ENCODE data around the gene USP36.
A peak's percentile ranks its signal among the peaks of the same experiment; 100 is the strongest.
"Not testable (repeated sequence)": the region's sequence is repeated elsewhere in the genome, so short reads cannot be mapped to it uniquely, and the experiment has no call there.

USP36 gene

DNA sequence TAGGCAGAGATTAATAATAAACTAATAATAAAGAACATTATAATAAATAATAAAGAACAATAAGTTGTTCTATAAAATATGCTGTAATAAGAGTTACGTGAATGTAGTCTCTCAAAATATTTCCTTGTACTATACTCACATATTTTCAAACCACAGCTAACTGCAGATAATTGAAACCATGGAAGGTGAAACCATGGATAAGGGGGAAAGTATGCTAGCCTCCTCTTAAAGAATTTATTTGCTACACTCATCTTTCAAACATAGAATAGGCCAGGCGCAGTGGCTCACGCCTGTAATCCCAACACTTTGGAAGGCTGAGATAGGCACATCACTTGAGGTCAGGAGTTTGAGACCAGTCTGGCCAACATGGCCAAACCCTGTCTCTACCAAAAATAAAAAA is 77.1 kb downstream of the USP36 start:
- no peak for DNase-seq

DNA sequence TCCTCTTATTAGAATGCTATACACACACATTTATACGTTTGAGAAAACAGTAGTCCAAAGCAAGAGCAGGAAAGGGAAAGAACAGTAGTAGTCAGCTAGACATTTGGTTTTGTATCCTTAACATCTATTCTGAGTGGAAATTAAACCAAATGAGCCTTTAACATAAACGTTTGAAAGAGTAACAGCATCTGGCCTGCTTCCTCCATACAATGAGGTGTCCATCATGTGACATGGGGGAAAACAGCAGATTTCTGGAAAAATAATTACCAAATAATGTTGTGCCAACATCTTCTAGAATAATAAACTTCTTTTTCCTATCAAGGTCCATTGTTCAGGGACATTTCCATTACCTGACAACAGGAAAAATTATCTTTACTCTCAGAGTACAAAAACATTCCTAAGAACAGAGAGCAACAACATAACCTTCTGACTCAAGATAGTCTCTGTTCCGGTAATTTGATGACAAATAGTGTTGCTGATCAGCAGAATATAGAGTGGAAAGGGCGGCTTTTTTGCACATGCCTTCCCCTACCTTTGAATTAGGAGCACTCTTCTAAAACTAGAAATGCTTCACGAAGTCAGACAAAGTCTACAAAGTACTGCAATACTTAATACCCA is 78.7 kb downstream of the USP36 start:
- DNase-seq = peak; percentile 13

DNA sequence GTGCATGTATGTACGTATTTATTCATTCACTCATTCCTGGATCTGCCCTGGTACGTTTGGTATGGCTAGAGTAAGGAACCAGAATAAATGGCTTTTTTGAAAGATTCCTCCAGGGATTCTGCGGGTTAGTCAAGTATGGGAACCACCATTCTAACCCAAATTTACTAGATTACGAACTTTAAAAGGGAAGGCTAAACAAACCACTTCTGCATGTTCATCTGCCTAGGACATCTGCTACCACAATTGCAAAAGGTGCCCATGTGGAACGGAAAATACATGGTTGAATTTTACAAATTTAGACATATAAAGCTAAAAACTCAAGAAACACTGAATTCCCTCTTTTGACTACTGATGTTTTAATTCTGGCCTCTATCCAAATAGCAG is 80.7 kb downstream of the USP36 start:
- no peak for DNase-seq

DNA sequence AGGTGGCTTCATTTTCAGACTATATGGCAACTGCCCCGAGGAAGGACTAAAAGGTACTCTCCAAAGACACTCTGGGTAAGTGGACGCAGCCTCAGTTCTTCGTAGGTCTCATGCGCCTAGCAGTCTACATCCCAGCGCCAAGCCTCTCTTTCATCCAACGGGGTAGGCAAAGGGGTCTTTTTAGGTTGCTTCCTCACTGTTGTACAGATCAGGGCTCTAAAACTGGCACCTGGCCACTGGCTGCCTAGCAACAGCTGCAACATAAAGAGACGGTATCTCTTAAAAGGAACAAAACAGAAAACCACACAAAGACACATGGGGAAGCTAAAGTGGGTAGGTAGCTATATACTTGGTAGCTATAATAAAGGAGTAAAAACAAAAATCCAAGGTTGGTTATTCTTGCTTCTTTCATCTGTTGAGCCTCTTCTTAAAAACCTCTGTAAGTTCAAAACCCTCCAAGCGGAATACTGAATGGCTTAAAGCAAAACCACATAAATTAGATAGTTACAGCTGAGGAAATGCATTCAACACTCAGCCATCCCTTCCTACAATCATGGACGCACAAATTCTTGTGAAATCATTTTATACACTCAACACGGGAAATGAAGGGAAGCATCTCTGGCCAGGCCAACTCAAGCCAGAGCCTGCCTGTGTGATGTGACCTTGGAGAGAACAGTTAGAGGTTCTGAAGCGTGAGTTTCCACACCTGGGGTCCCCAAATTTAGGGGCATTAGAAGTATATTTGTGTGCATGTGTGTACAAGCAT is 81.2 kb downstream of the USP36 start:
- no peak for DNase-seq

DNA sequence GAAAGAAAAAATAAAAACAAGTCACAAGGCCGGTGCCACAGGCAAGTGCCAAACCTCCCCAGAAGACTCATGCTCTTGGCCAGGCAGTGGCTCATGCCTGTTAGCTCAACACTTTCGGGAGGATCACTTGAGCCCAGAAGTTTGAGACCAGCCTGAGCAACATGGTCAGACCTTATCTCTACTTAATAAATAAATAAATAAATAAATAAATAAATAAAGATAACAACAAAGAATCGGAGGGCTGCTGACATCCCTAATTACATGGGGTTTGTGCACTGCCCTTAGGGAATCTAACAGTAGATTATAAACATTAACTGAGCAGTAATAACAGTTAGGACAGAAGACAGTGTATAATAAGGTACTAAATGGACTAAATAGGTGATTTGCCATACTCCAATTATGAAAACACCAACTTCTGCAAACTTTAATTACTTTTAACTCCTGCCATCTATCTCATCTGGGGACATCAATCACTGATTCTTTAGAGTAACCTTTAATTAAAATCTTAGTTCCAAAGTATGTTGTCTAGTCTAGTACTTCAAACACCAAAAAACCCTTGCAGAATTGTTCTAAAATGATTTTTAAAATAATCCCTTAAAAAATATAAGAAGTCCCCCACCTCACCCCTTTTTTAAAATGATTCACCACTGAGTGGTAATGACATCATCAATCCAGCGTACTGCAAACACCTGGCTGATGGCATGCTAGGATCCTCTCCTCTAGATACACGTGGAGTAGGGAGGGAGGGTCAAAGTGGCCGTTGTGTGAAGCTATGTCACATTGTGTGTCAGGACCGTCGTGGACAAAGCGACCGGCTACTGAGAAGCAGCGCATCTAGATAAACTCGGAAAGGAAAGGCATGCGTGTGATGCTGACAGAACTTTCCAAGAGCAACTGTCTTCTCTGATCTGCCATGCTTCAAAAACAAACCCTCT is 87.0 kb downstream of the USP36 start:
- DNase-seq = peak; percentile 16

DNA sequence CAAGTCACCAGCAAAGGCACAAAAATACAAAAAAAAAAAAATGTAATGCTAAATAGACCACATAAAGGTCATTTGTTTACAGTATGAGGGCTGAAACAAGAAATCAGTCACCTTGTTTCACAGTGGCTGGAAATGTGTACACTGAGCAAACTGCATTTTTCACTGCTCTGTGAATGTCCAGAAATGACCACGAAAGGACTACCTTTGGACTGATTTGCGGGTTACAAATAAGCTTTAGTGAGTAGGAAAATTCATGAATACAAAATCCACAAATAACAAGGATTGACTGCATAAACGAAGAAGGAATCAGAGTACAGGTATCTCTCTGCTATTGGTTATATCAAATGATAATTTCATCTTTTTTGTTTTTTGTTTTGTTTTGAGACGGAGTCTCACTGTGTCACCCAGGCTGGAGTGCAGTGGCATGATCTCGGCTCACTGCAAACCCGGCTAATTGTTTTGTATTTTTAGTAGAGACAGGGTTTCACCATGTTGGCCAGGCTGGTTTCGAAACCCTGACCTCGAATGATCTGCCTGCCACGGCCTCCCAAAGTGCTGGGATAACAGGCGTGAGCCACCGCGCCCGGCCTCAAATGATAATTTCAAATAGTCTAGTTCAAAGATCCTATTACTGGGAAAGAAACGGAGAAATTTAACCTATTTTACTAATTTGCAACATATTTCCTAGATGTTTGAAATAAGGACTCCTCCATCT is 89.0 kb downstream of the USP36 start:
- no peak for DNase-seq

DNA sequence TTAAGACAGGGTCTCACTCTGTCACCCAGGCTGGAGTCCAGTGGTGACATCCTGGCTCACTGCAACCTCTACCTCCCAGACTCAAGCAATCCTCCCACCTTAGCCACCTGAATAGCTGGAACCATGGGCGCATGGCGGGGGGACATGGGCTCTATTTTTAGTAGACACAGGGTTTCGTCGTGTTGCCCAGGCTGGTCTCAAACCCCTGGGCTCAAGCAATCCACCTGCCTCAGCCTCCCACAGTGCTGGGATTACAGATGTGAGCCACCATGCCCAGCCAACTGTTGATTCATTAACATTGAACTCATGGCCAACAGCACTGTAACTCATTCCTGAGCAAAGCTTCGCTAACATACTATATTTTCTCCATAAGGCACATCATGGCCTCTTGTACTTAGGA is 89.6 kb downstream of the USP36 start:
- not testable (repeated sequence) for DNase-seq

DNA sequence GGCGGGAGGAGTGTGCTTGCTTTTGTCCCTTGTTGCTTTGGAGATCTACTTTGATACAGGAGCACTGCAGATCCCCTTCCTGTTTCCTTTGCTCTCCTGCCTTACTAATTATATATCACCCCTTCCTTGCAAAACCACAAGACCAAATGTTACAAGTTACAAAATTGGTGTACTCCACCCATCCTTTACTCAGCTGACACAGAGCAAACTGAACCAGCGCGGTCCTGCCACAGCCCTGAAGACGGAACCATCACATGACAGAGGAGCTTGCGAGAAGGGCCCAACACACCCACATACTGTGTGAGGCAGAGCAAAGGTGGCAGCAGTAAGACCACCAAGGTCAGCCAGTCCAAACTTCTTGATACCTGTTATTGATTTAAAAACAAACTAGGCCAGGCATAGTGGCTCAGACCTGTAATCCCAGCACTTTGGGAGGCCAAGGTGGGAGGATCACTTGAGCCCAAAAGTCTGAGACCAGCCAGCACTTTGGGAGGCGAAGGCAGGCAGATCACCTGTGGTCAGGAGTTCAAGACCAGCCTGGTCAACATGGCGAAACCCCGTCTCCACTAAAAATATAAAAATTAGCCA is 91.8 kb downstream of the USP36 start:
- DNase-seq = peak; percentile 55

DNA sequence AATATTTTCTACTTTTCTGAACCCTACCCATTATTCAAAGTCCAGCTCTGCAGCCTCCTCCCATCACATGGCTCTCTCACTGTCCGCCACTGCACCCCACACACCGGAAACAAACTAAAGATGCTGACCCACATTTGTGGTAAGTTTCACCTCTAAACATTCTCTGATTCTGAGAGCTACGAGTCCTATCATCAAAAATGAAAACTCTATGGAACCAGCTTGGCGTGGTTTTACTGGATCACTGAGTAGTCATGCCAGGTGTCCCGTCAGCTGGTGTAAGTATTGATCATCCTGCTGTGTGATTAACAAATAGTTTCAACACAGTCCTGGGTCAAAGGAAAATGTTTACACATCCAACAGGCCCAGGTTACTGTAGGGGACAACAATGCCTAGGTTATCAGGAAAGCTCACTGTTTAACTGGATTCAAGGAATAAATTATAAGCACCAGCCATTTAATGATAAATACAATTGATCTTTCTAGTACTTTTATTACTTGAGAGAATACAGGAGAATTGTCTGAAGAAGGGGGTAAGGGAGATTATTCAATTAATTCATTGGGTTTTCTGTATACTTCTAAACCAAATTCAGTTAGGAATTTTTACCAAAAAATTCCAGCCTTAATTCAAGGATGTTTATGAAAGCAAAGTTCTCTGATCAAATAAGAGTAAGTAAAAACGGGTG is 92.4 kb downstream of the USP36 start:
- no peak for DNase-seq

DNA sequence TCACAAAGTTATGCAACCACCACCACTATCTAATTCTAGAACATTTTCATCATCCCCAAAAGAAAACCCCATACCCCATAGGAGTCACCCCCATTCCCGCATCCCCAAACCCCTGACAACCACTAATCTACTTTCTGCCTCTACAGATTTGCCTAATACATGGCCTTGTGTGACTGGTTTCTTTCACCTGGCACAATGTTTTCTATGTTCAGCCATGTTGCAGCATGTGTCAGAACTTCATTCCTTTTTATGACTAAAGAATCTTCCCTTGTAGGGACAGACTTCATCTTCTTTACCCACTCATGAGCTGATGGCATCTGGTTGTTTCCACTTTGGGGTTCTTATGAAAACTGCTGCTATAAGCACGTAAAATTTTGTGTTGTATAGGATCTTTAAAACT is 93.1 kb downstream of the USP36 start:
- DNase-seq = no peak

DNA sequence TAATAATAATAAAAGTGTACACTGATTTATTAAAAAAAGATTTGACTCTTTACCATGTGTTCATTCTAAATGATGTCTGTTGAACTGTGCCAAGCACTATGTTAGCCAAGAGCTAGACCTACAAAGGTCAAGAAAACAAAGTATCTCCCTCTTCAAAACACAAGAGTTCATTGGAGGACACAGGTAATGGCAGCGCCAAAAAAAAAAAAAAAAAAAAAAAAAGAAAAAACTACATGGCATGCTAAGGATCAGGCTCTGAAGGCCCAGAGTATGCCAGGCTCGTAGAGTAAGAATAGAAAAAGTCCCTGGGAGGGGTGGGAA is 93.7 kb downstream of the USP36 start:
- no peak for DNase-seq

DNA sequence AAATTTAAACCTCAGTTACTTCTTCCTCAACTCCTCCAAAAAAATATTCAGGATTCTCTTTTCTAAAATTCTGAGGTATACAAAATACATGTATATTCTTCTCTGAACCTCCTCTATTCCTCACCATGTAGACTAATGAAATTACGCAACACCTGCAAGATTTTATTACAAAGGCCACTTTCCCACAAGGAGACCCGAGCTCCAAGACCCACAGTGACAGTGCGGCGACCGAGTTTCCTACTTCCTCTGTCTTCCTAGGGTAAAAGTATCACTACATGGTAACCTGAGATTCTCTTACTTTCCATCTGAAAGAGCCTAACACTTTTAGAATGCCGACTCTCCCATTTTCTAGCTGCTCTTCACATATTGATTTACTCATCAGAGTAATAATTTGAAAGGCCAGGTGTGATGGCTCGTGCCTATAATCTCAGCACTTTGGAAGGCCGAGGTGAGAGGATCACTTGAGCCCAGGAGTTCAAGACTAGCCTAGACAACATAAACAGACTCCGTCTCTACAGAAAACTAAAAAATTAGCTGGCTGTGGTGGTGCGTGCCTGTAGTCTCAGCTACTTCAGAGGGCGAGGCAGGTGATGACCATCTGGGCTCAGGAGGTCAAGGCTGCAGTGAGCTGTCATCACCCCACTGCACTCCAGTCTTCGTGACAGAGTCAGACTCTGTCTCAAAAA is 94.2 kb downstream of the USP36 start:
- DNase-seq = no peak

Data from HCEC 1CT (cell line).